Mucosa of rectum (tissue), 2 donors: ENCODE measurements around the gene ZBTB25.
A peak's percentile ranks its signal among the peaks of the same experiment; 100 is the strongest.

ENCODE experiments used
- H3K27ac ChIP-seq, 2 donors: one replicate each; pipeline ENCODE4 v1.7.0; 2013; ENCODE audit warnings: inconsistent platforms in 2 of 2, low read depth in 2 of 2, low read length in 2 of 2
- H3K27me3 ChIP-seq, 2 donors: one replicate each; pipeline ENCODE4 v1.7.0; 2013; ENCODE audit warnings: low read length in 2 of 2; ENCODE audit not compliant: control insufficient read depth in 2 of 2, insufficient read depth in 2 of 2
- H3K36me3 ChIP-seq, 2 donors: one replicate each; pipeline ENCODE4 v1.7.0; 2013; ENCODE audit warnings: low read length in 2 of 2; ENCODE audit not compliant: control insufficient read depth in 2 of 2, insufficient read depth in 2 of 2
- H3K4me1 ChIP-seq, 2 donors: one replicate each; pipeline ENCODE4 v1.7.0; 2013; ENCODE audit warnings: low read length in 2 of 2, mild to moderate bottlenecking in 1 of 2; ENCODE audit not compliant: control insufficient read depth in 2 of 2, insufficient read depth in 2 of 2
- H3K4me3 ChIP-seq, 2 donors: one replicate each; pipeline ENCODE4 v1.7.0; 2013; ENCODE audit warnings: low read length in 2 of 2
- H3K9ac ChIP-seq, 2 donors: one replicate each; pipeline ENCODE4 v1.7.0; 2013; ENCODE audit warnings: low read length in 2 of 2, low read depth in 1 of 2, mild to moderate bottlenecking in 1 of 2
- H3K9me3 ChIP-seq, 2 donors: one replicate each; pipeline ENCODE4 v1.7.0; 2013; ENCODE audit warnings: low read length in 2 of 2; ENCODE audit not compliant: control insufficient read depth in 2 of 2
- donor health status: healthy.
- donor health status: Normal muscosa, but diverticular disease.

Gene ZBTB25

GRCh38 chr14:64442300-64442988 is 61.2 kb downstream of the ZBTB25 start:
- Histone ChIP-seq H3K27ac (no peak overlapping the region), H3K36me3 (peaks cover 21 to 24% of the 10 kb centered on the region in 2 donors), H3K4me3 (no peak overlapping the region), H3K27me3 (no peaks in the 10 kb centered on the region), H3K9ac (no peak overlapping the region), H3K9me3 (no peaks in the 10 kb centered on the region), H3K4me1 (peaks cover 3 to 6% of the 10 kb centered on the region in 2 donors)

- no peaks in the 10 kb centered on the region for H3K27me3 ChIP-seq
- H3K9ac ChIP-seq, result no peak overlapping the region
- peaks cover 4 to 6% of the 10 kb centered on the region in 2 donors for H3K4me1 ChIP-seq
- H3K36me3 ChIP-seq, result peaks cover 21 to 35% of the 10 kb centered on the region in 2 donors
- no peaks in the 10 kb centered on the region for H3K9me3 ChIP-seq
- H3K27ac ChIP-seq, result no peak overlapping the region
- H3K4me3 ChIP-seq, result no peak overlapping the region
Observed at GRCh38 chr14:64440494-64440893, 63.1 kb downstream of the ZBTB25 start.

- Histone ChIP-seq H3K27me3 (no peaks in the 10 kb centered on the region), H3K9ac (no peak overlapping the region), H3K27ac (no peak overlapping the region), H3K4me1 (peaks cover 4 to 6% of the 10 kb centered on the region in 2 donors), H3K36me3 (peaks cover 18 to 30% of the 10 kb centered on the region in 2 donors), H3K9me3 (no peaks in the 10 kb centered on the region), H3K4me3 (no peak overlapping the region)
Observed at GRCh38 chr14:64439141-64439540, 64.5 kb downstream of the ZBTB25 start.

- H3K27ac ChIP-seq, result peak overlapping the region; percentile 26 to 55
Observed at GRCh38 chr14:64438181-64438841, 65.3 kb downstream of the ZBTB25 start.

GRCh38 chr14:64434528-64434927 is 69.1 kb downstream of the ZBTB25 start:
- Histone ChIP-seq H3K9me3 (no peaks in the 10 kb centered on the region), H3K4me3 (no peak overlapping the region), H3K27me3 (no peaks in the 10 kb centered on the region), H3K9ac (no peak overlapping the region), H3K4me1 (peaks cover 4 to 6% of the 10 kb centered on the region in 2 donors), H3K27ac (no peak overlapping the region), H3K36me3 (peaks cover 16 to 31% of the 10 kb centered on the region in 2 donors)

More at GRCh38 chr14:64438181-64438841, 65.3 kb downstream of the ZBTB25 start:
- Histone ChIP-seq H3K9me3 (no peaks in the 10 kb centered on the region), H3K36me3 (peaks cover 14 to 30% of the 10 kb centered on the region in 2 donors), H3K27me3 (no peaks in the 10 kb centered on the region), H3K4me3 (no peak overlapping the region), H3K9ac (no peak overlapping the region), H3K4me1 (peaks cover 4 to 6% of the 10 kb centered on the region in 2 donors)

GRCh38 chr14:64423987-64424386 is 79.7 kb downstream of the ZBTB25 start:
- Histone ChIP-seq H3K27me3 (no peaks in the 10 kb centered on the region), H3K9me3 (no peaks in the 10 kb centered on the region), H3K36me3 (peaks cover 30 to 34% of the 10 kb centered on the region in 2 donors)

GRCh38 chr14:64422756-64423155 is 80.9 kb downstream of the ZBTB25 start:
- Histone ChIP-seq H3K4me3 (no peak overlapping the region), H3K9ac (no peak overlapping the region), H3K36me3 (peaks cover 34 to 39% of the 10 kb centered on the region in 2 donors), H3K4me1 (no peaks in the 10 kb centered on the region), H3K9me3 (no peaks in the 10 kb centered on the region), H3K27me3 (no peaks in the 10 kb centered on the region), H3K27ac (no peak overlapping the region)

More at GRCh38 chr14:64423987-64424386, 79.7 kb downstream of the ZBTB25 start:
- Histone ChIP-seq H3K9ac (no peak overlapping the region), H3K27ac (no peak overlapping the region), H3K4me1 (no peaks in the 10 kb centered on the region), H3K4me3 (no peak overlapping the region)

GRCh38 chr14:64422005-64422404 is 81.6 kb downstream of the ZBTB25 start:
- no peak overlapping the region for H3K9ac ChIP-seq
- H3K4me1 ChIP-seq, result no peaks in the 10 kb centered on the region
- H3K9me3 ChIP-seq, result no peaks in the 10 kb centered on the region
- peaks cover 32 to 37% of the 10 kb centered on the region in 2 donors for H3K36me3 ChIP-seq
- H3K27me3 ChIP-seq, result no peaks in the 10 kb centered on the region
- no peak overlapping the region for H3K27ac ChIP-seq
- H3K4me3 ChIP-seq, result no peak overlapping the region

- H3K9ac ChIP-seq, result no peak overlapping the region
- H3K36me3 ChIP-seq, result peaks cover 32 to 39% of the 10 kb centered on the region in 2 donors
- H3K27ac ChIP-seq, result no peak overlapping the region
- H3K27me3 ChIP-seq, result no peaks in the 10 kb centered on the region
- H3K9me3 ChIP-seq, result no peaks in the 10 kb centered on the region
- H3K4me1 ChIP-seq, result no peaks in the 10 kb centered on the region
- H3K4me3 ChIP-seq, result no peak overlapping the region
Observed at GRCh38 chr14:64421166-64421565, 82.5 kb downstream of the ZBTB25 start.

GRCh38 chr14:64419003-64419402 is 84.6 kb downstream of the ZBTB25 start:
- H3K4me3 ChIP-seq, result no peak overlapping the region
- no peaks in the 10 kb centered on the region for H3K9me3 ChIP-seq
- peaks cover 34 to 45% of the 10 kb centered on the region in 2 donors for H3K36me3 ChIP-seq
- H3K27ac ChIP-seq, result no peak overlapping the region
- H3K9ac ChIP-seq, result no peak overlapping the region
- no peaks in the 10 kb centered on the region for H3K27me3 ChIP-seq
- no peaks in the 10 kb centered on the region for H3K4me1 ChIP-seq
